ENCODE results near the gene TMPRSS5.

The TMPRSS5 gene

GRCh38 chr11:113670149-113670830, 35.8 kb downstream of the TMPRSS5 start:
- DNase-seq (ENCODE audit: low read depth): no peak

DNA sequence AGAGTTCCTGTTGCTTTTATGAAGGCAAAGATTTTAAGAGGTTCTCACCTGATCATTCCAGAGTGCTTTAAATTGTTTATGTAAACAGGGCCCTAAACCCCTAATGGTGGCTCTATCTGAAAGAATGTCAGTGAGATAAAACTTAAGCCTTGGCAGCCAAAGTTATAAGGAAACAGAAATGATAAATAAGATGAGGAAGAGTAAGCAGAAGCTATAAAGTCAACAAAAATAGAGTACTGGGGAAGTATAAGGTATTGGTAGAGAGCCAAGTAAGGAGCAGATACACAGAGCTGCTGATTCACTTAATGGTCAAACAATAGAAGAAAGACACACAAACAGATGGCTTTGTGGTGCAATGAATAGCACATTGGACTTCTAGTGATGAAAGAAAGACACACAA, 37.9 kb downstream of the TMPRSS5 start:
- no peak for DNase-seq (ENCODE audit: low read depth)

DNA sequence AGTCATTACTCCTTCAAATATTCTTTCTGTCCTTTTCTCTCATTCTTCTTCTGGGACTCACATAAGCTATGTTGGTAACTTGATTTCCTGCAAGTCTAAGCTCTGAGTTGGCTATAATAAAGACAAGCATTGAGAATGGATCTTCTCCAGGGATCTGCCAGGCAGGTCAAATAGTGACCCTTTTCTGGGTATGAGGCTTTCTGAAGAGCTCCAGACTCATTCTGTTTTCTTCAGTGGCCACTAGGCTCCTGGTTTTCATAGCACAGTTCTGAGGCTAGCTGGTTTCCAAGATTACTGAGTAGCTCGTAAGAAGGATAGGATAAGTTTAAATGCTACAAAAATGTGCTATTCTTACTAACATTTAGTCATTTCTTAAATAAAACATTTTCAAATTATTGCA, 38.3 kb downstream of the TMPRSS5 start:
- no peak for DNase-seq (ENCODE audit: low read depth)

DNA sequence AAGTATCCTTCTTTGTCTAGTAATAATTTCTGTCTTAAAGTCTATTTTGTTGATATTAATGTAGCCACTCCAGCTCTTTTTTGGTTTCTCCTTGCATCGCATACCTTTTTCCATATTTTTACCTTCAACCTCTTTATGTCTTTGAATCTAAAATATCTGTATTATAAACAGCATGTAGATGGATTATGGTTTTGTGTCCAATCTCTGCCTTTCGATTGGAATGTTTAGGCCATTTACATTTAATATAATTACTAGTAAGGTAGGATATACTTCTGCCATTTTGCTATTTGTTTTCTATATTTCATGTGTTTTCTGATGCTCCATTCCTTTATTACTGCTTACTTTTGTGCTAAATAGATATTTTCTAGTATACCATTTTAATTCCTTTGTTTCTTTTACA, 39.5 kb downstream of the TMPRSS5 start:
- DNase-seq (ENCODE audit: low read depth): no peak

DNA sequence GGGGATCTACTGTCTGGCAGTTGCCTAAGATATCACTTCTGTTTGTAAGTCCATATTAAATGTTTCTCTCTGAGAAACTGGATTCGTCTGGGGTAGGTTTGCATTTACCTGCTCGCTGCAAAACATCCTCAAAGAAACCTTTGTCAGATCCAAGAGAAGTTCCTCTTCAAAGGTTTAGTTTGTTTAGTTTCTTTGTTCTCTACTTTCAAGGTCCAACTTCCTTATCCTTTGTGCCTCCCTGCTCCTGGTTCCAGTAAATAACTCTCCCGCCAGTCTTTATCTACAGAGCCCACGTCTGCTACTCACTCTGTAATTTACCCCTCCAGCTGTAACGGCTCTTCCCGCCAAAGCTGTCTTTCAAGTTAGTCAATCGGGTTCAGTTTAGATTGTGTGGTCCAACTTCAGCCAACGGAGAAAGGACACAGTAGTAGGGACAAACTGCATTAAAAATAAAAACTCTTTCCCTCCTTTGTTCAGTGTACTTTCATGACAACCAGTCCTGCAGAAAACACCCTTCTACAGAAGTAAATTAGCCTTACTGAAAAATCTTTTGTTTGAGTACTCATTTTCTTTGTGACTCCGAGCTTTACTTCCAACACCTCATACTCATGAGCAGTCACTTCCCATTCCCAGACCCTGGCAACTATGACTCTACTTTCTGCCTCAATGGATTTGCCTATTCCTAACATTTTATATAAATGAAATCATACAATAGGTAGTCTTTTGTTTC, 41.0 kb downstream of the TMPRSS5 start:
- no peak for DNase-seq (ENCODE audit: low read depth)

GRCh38 chr11:113664069-113664980, 41.8 kb downstream of the TMPRSS5 start:
- DNase-seq (ENCODE audit: low read depth): no peak

DNA sequence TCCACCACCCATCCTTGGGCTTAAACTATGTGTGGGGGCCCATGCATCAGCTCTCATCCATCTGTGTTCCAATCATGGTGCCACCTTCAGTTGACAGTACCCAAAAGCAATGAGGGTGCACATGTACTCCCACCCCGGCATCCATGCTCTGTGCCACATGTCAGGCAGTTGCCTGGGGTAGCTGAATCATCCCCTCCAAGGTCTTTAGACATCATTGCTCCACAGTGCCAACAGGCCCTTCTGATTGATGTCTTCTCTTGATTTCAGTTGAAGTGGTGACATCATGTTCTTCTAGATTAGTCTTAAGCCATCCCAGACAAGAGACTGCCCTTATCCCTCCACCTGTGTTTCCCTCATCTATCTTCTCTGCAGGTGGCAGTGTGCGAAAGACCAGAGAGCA, 42.5 kb downstream of the TMPRSS5 start:
- DNase-seq (ENCODE audit: low read depth): no peak

DNA sequence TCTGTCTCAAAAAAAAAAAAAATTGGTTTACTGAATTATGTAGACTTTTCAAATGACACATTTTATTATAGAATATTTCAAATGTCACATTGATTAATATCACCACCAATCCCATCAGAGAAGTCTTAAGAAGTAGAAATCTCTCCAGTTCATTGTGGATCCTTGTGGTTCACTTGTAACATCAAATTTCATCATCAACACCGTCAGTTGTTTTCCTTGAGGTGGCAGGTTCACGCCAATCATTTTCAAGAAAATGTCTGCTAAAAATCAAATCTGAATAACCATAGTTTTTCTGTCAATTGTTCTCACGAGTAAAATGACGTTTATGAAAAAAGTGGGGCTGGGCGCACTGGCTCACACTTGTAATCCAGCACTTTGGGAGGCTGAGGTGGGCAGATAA, 50.3 kb downstream of the TMPRSS5 start:
- DNase-seq (ENCODE audit: low read depth): no peak

- DNase-seq (ENCODE audit: low read depth): no peak
These were observed 55.1 kb downstream of the TMPRSS5 start for GRCh38 chr11:113651023-113651422.

GRCh38 chr11:113649311-113649710, 56.8 kb downstream of the TMPRSS5 start:
- no peak for DNase-seq (ENCODE audit: low read depth)

- no peak for DNase-seq (ENCODE audit: low read depth)
These were observed 58.3 kb downstream of the TMPRSS5 start for GRCh38 chr11:113647856-113648255.

DNA sequence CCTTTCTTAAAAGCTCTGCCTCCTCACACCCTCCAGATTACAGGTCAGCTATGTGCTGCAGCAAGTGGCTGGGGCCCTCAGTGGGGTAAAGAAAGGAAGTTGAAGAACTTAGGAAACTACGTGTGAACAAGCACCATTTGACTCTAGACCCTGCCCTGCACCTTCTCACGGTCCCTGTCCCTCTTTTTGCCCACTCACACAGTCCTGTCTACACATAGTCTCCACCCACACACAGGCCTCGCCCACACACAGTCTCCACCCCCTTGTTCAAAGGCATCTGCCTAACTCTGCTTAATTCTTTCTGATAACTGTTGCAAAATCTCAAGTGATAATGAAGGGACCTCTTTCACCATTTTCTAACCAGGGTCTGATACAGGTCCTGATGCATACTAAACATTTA, 59.0 kb downstream of the TMPRSS5 start:
- no peak for DNase-seq (ENCODE audit: low read depth)

GRCh38 chr11:113645593-113646349, 60.3 kb downstream of the TMPRSS5 start:
- DNase-seq (ENCODE audit: low read depth): no peak

GRCh38 chr11:113644605-113645004, 61.5 kb downstream of the TMPRSS5 start:
- DNase-seq (ENCODE audit: low read depth): no peak

DNA sequence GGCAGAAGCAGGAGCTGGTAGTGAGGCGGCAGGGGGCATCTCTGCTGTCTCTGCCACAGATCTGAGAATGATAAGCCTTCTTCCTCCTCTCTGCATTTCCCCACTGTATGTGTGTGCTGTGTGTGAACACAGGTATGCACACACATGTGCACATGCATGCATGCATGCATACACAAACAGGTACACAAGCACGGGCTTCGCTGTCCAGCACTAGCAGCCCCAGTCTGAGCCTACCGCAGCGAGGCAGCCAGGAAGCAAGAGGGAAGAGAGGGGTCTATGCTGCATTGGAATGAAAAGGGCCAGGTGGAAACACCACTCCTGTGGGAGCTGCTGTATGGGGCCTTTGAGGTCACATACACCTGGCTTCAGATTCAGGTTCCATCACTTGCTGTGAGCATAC, 62.4 kb downstream of the TMPRSS5 start:
- DNase-seq (ENCODE audit: low read depth): no peak

- no peak for DNase-seq (ENCODE audit: low read depth)
These were observed 63.0 kb downstream of the TMPRSS5 start for GRCh38 chr11:113643006-113643585.

GRCh38 chr11:113642090-113642489, 64.0 kb downstream of the TMPRSS5 start:
- DNase-seq (ENCODE audit: low read depth): no peak

DNA sequence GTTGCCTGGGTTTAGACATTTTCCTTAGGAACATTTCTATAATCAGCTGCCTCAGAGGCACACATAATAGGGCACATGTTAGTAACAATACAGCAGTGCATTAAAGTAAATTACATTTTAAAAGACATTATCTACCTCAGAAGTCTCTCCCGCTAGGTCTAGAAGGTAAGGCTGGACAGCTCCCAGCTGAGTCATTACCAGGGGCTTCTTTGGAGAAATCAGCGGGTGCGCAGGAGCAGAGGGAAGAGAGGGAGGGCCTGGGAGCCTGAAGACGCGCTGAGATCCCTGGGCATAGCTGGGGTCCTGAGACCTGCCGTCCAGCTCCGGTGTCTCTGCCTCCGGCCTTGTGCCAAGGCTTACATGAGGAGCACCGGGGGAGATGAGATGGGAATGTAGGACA, 67.7 kb downstream of the TMPRSS5 start:
- DNase-seq (ENCODE audit: low read depth): no peak

- no peak for DNase-seq (ENCODE audit: low read depth)
These were observed 68.5 kb downstream of the TMPRSS5 start for GRCh38 chr11:113637636-113638035.
